NB4 (cell line): ENCODE measurements around the gene TMEM94.

Experiments used
- CTCF ChIP-seq: IDR thresholded peaks from one replicate; pipeline ENCODE4 v1.5.1; 2012; ENCODE audit warnings: low read depth, low read length
- MAX ChIP-seq: IDR thresholded peaks from 2 replicates; pipeline ENCODE4 v1.6.1; 2011; ENCODE audit warnings: low read depth, low read length
- POLR2A ChIP-seq: IDR thresholded peaks from 2 replicates; pipeline ENCODE4 v1.6.1; 2011; ENCODE audit warnings: mild to moderate bottlenecking; ENCODE audit not compliant: insufficient read length; ENCODE audit errors: extremely low read depth

- TF ChIP-seq CTCF (no peak), POLR2A (no peak), MAX (no peak)
Observed at GRCh38 chr17:75410141-75410540, 46.3 kb upstream of the TMEM94 start.
